8988T (cell line): ENCODE results near the gene UNC79.

Experiments
- DNase-seq: peaks from one replicate; pipeline ENCODE4 v3.0.0; 2011

Gene UNC79

GRCh38 chr14:93712838-93713724 lies 282.3 kb downstream of the UNC79 start:
- no peak for DNase-seq

GRCh38 chr14:93713726-93714405 lies 283.1 kb downstream of the UNC79 start:
- DNase-seq = no peak

GRCh38 chr14:93714605-93715004 lies 283.9 kb downstream of the UNC79 start:
- DNase-seq = no peak

- DNase-seq = no peak
Observed at GRCh38 chr14:93715279-93715927, 284.7 kb downstream of the UNC79 start.

GRCh38 chr14:93716002-93716745 lies 285.4 kb downstream of the UNC79 start:
- no peak for DNase-seq

GRCh38 chr14:93716746-93717667 lies 286.3 kb downstream of the UNC79 start:
- DNase-seq = no peak

- no peak for DNase-seq
Observed at GRCh38 chr14:93717668-93718320, 287.1 kb downstream of the UNC79 start.

GRCh38 chr14:93719256-93719655 lies 288.5 kb downstream of the UNC79 start:
- no peak for DNase-seq

GRCh38 chr14:93720076-93720815 lies 289.5 kb downstream of the UNC79 start:
- DNase-seq = no peak

- DNase-seq = no peak
Observed at GRCh38 chr14:93720981-93721483, 290.3 kb downstream of the UNC79 start.

- DNase-seq = no peak
Observed at GRCh38 chr14:93723001-93723400, 292.3 kb downstream of the UNC79 start.

GRCh38 chr14:93725002-93725582 lies 294.4 kb downstream of the UNC79 start:
- DNase-seq = no peak

- no peak for DNase-seq
Observed at GRCh38 chr14:93725993-93726392, 295.3 kb downstream of the UNC79 start.

- DNase-seq = no peak
Observed at GRCh38 chr14:93727039-93727740, 296.5 kb downstream of the UNC79 start.

GRCh38 chr14:93727917-93728650 lies 297.3 kb downstream of the UNC79 start:
- no peak for DNase-seq

GRCh38 chr14:93728651-93729016 lies 297.9 kb downstream of the UNC79 start:
- no peak for DNase-seq

GRCh38 chr14:93729993-93730392 lies 299.3 kb downstream of the UNC79 start:
- no peak for DNase-seq

GRCh38 chr14:93731753-93732152 lies 301.0 kb downstream of the UNC79 start:
- no peak for DNase-seq

GRCh38 chr14:93732524-93732923 lies 301.8 kb downstream of the UNC79 start:
- DNase-seq = no peak
